HL-60/S4 treated with retinoic acid at 250 ng/mL for 4 days and 3 days (cell line): ENCODE measurements around the gene IFITM2.

Experiments
- in situ Hi-C: fragments of 300-500 bp; cut with MboI; formaldehyde crosslinking; loops from 2 replicates; pipeline ENCODE4 v1.7.0; 2022; ENCODE audit warnings: low sequenced_read_pairs

IFITM2 gene

DNA sequence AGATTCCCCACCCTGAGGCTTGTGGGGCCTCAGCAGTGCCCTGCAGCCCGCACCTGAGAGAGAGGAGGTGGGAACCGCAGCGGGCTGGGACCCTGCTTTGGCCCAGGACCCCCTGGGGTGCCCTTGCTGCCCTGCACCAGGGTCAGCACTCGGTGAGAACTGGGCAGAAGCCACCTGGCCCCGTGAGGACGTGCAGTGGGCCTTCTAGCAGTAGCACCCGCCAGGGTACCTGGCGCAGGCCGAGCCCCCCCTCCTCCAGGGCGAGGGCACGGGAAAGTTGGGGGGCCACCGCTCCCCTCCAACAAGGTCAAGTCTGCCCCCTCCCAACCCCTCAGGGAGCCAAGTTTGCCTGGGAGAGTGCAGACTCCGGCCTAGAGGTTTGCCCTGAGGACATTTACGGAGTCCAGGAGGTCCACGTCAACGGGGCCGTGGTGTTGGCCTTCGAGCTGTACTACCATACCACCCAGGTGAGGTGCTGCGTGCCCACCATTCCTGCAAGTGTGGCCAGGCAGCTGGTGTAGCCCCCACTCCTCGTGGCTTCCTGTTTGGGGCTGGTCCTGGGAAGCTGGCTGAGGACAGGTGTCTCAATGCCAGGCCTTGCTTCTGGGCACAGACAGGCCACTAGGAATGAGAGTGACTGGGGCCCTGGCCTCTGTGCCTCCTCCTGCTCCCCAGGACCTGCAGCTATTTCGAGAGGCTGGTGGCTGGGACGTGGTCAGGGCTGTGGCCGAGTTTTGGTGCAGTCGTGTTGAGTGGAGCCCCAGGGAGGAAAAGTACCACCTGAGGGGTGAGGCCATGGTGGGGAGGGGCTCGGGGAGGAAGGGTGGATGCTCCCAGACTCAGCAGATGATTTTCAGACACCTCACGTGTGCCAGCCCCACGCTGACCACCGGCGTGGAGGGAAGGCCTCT is 15.2 kb upstream of the IFITM2 start:
- in situ Hi-C loops, result no loop called here

GRCh38 chr11:293271-293851 is 14.3 kb upstream of the IFITM2 start:
- in situ Hi-C loops, result no loop called here

DNA sequence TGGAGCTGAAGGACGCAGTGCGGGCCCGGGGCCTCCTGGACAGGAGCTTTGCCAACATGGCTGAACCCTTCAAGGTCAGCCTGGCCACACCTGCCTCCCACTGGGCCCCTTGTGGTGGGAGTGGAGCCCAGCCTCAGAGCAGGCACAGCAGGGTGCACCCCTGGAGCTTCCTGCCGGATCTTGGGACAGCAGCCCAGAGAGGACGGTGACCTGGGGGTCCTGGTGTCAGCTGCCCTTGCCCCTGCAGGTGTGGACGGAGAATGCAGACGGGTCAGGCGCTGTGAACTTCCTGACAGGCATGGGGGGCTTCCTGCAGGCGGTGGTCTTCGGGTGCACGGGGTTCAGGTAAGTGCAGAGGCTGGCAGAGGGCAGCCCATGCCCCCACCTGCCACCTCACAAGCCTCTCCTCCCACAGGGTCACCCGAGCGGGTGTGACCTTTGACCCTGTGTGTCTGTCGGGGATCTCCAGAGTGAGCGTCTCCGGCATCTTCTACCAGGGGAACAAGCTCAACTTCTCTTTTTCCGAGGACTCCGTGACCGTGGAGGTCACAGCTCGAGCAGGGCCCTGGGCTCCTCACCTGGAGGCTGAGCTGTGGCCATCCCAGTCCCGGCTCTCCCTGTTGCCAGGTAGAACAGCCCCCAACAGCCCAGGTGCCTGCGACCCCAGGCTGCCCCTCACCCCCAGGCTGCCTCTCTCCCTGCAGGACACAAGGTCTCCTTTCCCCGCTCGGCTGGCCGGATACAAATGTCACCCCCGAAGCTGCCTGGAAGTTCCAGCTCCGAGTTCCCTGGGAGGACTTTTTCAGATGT is 13.6 kb upstream of the IFITM2 start:
- in situ Hi-C loops, result no loop called here

DNA sequence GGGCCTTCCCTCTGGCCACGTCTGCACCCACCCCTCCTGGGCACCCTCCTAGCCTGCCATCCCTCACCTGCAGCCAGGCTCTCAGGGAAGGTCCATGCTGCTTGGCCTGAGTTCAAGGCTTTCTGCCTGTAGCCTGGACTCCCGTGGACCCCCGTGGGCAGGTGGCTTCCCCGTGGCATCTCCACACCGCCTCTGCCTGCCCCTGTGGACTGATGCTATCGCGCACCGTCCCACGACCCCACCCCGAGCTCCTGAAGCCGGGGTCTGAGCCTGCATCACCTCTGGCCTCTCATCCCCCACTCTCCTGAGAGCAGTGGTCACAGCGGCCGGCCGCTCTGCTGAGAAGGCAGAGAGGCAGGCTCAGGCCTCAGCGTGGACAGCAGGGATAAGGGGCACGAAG is 12.8 kb upstream of the IFITM2 start:
- in situ Hi-C loops, result no loop called here

DNA sequence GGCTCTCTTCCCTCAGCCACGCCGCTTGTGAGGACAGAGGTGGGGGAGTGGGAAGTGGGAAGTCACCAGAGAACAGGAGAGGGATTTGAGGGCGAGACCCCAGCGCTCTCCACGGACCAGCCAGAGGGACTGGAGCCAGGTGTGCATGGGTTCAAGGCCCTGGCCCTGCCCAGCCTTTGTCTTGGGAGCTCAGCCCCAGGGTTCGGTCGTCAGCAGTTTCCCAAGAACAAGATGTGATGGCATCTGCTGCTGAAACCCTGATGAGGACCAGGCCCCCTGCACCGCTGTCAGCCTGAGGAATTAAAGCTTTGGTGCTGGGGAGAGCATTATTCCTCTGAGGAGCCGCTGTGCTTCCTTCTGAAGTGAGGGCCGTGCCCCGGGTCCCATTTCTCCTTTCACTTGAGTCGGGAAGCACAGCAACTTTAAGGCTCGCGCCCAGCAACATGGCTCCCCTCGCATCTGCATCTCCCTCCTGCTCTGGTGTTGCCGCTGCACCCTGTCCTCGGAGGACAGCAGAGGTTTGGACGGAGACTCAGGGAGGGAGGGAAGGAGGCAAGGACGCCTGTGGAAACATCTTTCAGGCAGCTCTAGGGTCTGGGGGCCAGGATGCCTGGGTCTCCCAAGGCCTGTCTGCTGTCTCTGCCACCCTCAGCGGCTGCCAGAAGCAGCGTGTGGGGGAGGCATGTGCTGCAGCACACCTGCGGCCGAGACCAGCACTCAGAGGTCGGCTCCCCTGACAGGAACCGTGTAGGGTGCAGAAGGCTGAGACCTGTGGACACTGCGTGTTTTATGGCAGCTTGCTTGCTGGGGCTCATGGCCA is 12.1 kb upstream of the IFITM2 start:
- in situ Hi-C loops, result no loop called here

DNA sequence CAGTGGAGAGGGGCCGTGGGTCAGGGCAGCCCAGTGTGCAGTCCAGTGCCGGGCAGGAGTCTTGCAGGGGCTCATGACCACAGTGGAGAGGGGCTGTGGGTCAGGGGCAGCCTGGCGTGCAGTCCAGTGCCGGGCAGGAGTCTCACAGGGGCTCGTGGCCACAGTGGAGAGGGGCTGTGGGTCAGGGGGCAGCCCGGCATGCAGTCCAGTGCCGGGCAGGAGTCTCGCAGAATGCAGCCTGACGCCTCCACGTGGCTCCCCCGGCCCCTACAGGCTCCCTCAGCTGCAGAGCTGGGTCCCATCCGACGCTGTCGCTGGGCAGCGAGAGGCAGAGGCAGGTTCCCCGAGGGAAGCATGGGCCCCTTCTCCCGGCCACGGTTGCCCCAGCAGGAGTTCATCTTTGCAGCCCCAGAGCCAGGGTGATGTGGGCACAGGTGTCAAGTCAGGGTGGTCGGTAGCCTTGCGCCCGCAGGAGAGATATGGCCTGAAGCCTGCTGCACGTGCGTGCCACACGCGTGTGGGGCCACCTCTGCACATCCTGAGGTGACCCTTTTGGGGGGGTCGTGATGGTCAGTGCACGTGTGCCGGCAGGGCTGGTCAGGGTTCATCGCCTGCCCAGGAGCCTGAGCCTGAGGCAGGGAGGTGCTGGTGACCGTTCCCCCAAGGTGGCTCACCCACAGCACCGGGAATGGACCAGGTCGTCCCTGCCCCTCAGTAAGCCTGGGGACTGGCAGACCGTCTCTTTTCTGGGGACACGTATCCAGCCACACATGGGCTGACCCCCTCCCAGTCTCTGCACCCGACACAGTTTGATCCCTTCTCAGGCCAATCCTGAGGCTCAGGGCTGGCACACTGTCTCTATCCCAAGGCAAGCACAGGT is 11.2 kb upstream of the IFITM2 start:
- in situ Hi-C loops, result no loop called here

GRCh38 chr11:297051-297585 is 10.5 kb upstream of the IFITM2 start:
- in situ Hi-C loops, result no loop called here

- in situ Hi-C loops, result no loop called here
Measured at GRCh38 chr11:297586-298405, 9.8 kb upstream of the IFITM2 start.

DNA sequence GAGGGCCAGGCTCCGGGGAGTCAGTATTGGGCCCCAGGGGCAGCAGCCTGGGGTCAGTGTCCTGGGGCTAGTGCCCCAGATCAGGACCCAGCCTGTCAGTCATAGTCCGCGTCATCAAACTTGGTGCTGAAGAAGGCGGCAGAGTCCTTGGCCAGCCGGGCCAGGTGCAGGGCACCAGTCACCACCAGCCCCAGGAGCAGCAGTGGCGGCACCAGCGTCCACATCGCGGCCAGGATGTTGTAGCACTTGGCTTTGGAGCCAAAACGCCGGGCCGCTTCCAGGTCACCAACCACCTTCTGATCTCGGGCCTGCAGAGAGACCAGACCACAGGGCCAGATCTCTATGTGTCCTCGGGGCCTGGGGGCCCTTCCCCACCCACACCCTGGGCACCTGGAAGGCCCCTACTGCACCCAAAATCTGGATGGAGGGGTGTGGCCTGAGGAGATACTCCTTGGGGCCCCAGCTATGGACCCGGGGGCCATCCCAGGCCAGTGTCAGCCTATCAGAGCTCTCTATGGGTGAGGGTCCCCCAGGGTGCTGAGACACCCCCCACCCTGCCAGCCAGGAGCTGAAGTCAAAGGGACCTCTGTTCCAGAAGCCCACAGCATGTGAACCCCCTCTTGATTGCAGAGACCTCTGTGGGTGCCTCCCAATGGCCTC is 9.1 kb upstream of the IFITM2 start:
- in situ Hi-C loops, result no loop called here

DNA sequence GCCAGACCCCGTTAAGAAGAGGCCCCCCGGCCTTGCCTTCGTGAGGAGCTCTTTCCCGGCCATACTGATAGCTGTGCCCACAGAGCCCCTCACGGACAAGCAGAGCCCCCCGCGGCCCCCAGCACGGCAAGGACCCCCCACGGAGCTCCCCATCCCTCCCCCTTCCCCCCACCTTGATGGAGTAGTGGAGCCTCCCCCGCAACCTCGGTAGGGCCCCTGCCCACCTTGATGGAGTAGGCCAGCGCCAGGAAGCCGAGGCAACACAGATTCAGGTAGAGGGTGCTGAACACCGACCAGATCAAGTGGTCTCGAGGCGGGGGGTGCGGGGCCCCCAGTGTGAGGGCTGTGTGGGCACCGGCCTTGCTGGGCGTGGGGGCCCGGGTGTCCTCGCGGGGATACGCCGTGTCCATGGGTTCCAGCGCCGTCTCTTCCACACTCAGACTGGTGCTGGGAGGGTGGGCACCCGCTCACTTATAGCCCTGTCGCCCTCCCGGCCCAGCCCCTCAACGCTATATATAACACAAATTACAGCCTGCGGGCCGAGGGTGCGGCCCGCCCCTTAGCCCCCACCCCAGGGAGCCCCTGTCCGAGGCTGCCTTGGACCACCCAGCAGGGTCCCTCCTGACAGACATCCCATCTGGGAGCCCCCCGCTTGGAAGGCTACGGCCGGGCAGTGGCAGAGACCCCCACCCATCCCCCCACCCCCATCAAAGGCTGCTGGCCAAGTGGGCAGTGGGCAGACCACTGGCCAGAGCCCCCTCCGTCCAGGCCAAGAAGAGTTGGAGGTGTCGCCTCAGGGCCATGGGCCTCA is 8.3 kb upstream of the IFITM2 start, which contains the start of gene IFITM5:
TSS of gene IFITM5 (minus strand) at position 446 of the 811 bp plus-strand sequence. CDS start at position 410, 36 bp downstream.
- in situ Hi-C loops, result no loop called here

- in situ Hi-C loops, result no loop called here
Measured at GRCh38 chr11:299951-300735, 7.5 kb upstream of the IFITM2 start.

- in situ Hi-C loops, result no loop called here
Measured at GRCh38 chr11:303363-303762, 4.3 kb upstream of the IFITM2 start.

DNA sequence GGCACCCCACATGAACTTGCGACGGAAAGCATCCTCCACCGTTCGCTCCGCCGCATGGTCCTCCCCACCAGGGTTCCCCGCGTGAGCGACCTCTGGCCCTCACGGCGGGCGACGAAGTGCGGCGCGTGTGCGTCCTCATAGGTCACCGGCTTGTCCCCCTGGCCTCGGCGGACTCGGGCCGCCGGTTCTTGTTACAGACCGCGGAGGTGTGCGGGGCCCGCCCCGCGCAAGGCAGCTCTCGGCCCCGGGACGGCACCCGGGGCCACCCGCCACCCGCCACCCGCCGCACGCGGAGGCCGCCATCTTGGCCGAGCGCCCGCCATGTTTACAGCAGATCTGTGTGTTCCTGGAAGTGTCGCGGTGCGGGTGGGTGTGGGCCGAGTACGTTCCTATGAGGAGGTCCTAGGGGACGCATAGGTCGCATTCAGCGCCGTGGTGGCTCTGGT is 3.5 kb upstream of the IFITM2 start:
- in situ Hi-C loops, result no loop called here

DNA sequence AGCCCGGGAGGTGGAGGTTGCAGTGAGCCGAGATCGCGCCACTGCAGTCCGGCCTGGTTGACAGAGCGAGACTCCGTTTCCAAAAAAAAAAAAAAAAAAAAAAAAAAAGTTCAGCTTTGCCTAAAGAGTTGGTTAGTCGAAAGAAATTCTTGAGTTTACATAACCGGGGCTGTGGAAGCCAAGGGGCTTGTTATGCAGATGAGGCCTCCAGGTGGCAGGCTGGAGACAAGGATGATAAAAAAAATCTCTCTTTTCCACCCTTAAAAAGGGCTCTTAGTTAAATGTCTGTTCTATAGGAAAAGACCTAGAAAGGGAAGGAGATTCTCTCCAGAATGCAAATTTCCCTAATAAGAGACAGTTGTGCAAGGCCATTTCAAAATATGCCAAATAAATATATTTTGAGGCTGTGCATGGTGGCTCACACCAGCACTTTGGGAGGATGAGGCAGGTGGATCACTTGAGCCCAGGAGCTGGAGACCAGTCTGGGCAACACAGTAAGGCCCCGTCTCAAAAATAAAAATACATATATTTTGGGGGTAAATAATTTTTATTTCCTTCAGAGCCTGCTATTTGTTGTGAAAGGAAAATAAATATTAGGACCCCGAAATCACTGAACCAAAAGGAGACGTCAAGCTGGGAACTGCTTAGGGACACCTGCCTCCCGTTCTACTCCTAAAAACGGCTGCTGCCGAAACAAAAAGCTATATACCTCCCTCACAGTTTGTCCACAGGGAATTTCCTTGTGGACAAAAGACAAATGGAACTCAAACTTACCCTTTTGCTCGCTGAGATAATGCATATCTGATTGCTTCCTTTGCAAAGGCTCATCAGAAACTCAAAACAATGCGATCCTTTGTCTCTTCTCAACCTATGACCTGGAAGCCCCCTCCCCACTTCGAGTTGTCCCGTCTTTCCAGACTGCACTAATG is 2.4 kb upstream of the IFITM2 start:
- in situ Hi-C loops, result no loop called here

DNA sequence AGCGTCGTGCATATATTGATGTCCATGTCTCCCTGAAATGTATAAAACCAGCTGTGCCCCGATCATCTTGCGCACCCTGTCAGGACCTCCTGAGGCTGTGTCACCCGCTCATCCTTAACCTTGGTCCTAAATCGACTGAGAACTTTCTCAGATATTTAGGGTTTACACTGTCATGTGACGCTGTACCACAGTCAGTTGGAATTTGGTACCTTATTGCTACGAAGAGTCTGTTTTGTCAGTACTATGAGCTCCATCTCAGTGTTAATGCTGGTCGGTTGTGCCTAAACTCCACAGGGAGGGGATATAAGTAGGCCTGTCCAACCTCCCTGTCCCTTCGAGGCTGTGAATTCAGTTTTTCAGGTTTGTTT is 1.8 kb upstream of the IFITM2 start:
- in situ Hi-C loops, result no loop called here
